Hepatocyte (in vitro differentiated cells): ENCODE results near the gene RASGRP3.

ENCODE experiments used
- CTCF ChIP-seq: fragments of 200-600 bp; sonication (generic); IDR thresholded peaks from 2 replicates; pipeline ENCODE4 v1.5.1; 2016; ENCODE audit warnings: antibody characterized with exemption, mild to moderate bottlenecking; ENCODE audit not compliant: poor library complexity
- EZH2phosphoT487 ChIP-seq: fragments of 200-600 bp; sonication (generic); IDR thresholded peaks from one replicate; pipeline ENCODE4 v1.6.1; 2018; ENCODE audit warnings: antibody characterized with exemption, mild to moderate bottlenecking, low read depth, moderate library complexity; ENCODE audit not compliant: unreplicated experiment, severe bottlenecking

- TF ChIP-seq CTCF = no peak
- TF ChIP-seq EZH2phosphoT487 = no peak
Observed at GRCh38 chr2:33532146-33532545, 55.7 kb downstream of the RASGRP3 start.
